WERI-Rb-1 (cell line): ENCODE results near the gene TBPL1.

ENCODE experiments used
- DNase-seq: peaks from one replicate; pipeline ENCODE4 v3.0.0-alpha.2; 2020
- H3K27ac ChIP-seq: fragments of 250-450 bp; sonication (Bioruptor Pico); 2 replicates; pipeline ENCODE4 v1.5.1; 2020; ENCODE audit warnings: mild to moderate bottlenecking, moderate library complexity
- H3K27me3 ChIP-seq: fragments of 250-450 bp; sonication (Bioruptor Pico); 2 replicates; pipeline ENCODE4 v1.5.1; 2021; ENCODE audit warnings: mild to moderate bottlenecking, low read depth, moderate library complexity; ENCODE audit not compliant: insufficient read depth, severe bottlenecking
- H3K36me3 ChIP-seq: fragments of 250-450 bp; sonication (Bioruptor Pico); 2 replicates; pipeline ENCODE4 v1.5.1; 2020; ENCODE audit warnings: mild to moderate bottlenecking, moderate library complexity
- H3K4me3 ChIP-seq: 2 replicates; pipeline ENCODE4 v1.5.1; 2011; ENCODE audit warnings: low read depth, mild to moderate bottlenecking, control low read depth, low read length
- H3K9me3 ChIP-seq: fragments of 250-450 bp; sonication (Bioruptor Pico); 2 replicates; pipeline ENCODE4 v1.5.1; 2021; ENCODE audit warnings: mild to moderate bottlenecking, moderate library complexity; ENCODE audit not compliant: severe bottlenecking
- CTCF ChIP-seq: IDR thresholded peaks from 2 replicates; pipeline ENCODE4 v1.5.1; 2011; ENCODE audit warnings: low read depth, mild to moderate bottlenecking, control low read depth, inconsistent platforms, low read length

The TBPL1 gene

GRCh38 chr6:133959667-133960368, 6.8 kb downstream of the TBPL1 start:
- TF ChIP-seq CTCF = no peak
- Histone ChIP-seq H3K36me3 (no peaks in the 10 kb centered on the region), H3K27ac (no peak overlapping the region), H3K27me3 (no peaks in the 10 kb centered on the region), H3K9me3 (no peaks in the 10 kb centered on the region), H3K4me3 (no peak overlapping the region)
- no peak for DNase-seq

DNA sequence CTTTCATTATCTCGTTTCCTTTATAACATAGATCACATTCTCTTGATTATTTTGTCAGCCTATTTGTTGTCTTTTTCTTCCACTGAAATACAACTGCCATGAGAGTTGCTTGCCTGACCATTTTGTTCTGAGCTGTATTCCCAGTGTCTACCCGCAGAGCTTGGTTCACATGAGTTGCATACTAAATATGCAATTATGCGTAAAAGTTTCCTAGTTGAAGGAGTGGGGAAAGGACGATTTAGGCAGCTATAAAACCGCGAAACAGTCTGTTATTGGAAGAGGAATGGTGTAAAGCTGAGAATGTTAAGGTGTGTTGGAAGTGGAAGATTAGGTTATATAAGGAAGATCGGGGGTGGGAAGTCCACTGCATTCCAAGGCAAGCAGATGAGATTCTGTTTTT, 8.8 kb downstream of the TBPL1 start:
- Histone ChIP-seq H3K4me3 (no peak overlapping the region), H3K27me3 (no peaks in the 10 kb centered on the region), H3K27ac (no peak overlapping the region), H3K9me3 (no peaks in the 10 kb centered on the region), H3K36me3 (no peaks in the 10 kb centered on the region)
- DNase-seq = no peak
- no peak for TF ChIP-seq CTCF

- Histone ChIP-seq H3K36me3 (no peaks in the 10 kb centered on the region), H3K9me3 (no peaks in the 10 kb centered on the region), H3K27me3 (no peaks in the 10 kb centered on the region), H3K4me3 (no peak overlapping the region), H3K27ac (no peak overlapping the region)
- no peak for TF ChIP-seq CTCF
- no peak for DNase-seq
These were observed 11.0 kb downstream of the TBPL1 start for GRCh38 chr6:133964052-133964451.

- Histone ChIP-seq H3K27ac (no peak overlapping the region), H3K9me3 (no peaks in the 10 kb centered on the region), H3K36me3 (no peaks in the 10 kb centered on the region), H3K27me3 (no peaks in the 10 kb centered on the region), H3K4me3 (no peak overlapping the region)
- TF ChIP-seq CTCF = no peak
- DNase-seq = no peak
These were observed 11.7 kb downstream of the TBPL1 start for GRCh38 chr6:133964702-133965101.

GRCh38 chr6:133965817-133966360, 12.9 kb downstream of the TBPL1 start:
- H3K27me3 ChIP-seq = no peaks in the 10 kb centered on the region
- no peak overlapping the region for H3K4me3 ChIP-seq
- H3K27ac ChIP-seq = no peak overlapping the region
- no peaks in the 10 kb centered on the region for H3K36me3 ChIP-seq
- no peaks in the 10 kb centered on the region for H3K9me3 ChIP-seq
- TF ChIP-seq CTCF = no peak
- no peak for DNase-seq
